ENCODE measurements around the gene SSNA1.

The SSNA1 gene

DNA sequence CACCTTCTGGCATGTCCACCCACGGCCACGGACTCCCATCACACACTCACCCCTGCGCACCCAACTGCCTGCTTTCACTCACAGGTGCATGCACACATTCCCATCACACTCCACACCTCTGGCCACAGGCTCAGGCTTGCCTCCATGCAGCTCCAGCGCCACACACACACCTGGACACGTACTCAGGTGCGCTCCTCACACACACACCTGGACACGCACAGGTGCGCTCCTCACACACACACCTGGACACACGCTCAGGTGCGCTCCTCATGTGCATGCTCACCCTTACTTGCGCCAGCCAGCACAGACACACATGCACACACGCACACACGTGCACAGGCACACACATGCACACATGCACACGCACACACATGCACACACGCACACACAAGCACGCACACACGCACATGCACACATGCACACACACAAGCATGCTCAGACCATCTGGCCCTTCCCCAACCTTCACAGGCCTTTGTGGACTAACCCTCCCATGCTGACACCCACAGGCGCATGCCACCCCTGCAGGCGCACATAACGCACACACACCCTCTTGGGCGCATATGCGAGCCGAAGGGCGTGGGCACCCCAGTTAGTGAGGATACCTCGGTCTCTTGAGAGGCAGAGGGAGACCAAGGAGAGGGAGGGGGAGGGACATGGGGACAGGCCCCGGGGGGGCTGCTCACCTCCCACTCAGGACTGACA is 41.2 kb upstream of the SSNA1 start:
- no peak for DNase-seq (ENCODE audit: low spot score in 2 of 2)
- Mint-ChIP-seq H3K4me3 (no peak overlapping the region), H3K9me3 (no peaks in the 10 kb centered on the region), H3K27me3 (peaks cover 31% of the 10 kb centered on the region), H3K27ac (ENCODE audit: low read depth) (peak overlapping the region; percentile 83), H3K4me1 (peaks cover 5% of the 10 kb centered on the region), H3K36me3 (ENCODE audit: insufficient read depth) (peaks cover 6% of the 10 kb centered on the region)
- no peak for ATAC-seq (replicated peaks; ENCODE audit: extremely low read depth, poor library complexity, severe bottlenecking)

DNA sequence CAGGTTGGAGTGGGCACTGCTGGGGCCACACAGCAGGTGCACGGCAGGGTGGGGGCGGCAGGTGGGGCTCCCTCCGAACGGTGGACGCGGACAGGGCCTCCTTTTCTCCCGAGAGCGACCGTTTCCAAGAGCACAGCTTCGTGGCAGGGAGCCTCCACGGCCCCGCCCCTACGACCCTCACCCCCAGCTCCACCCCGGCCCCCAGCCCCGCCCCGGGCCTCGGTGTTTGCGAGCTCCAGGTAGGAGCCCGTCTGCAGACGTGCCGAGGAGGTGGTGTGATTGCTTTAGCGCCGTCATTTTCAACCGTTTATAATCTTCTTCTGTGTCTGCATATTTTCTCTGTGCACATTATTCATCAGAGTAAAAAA is 40.7 kb upstream of the SSNA1 start:
- ATAC-seq (replicated peaks; ENCODE audit: extremely low read depth, poor library complexity, severe bottlenecking) (no peak), DNase-seq (ENCODE audit: low spot score in 2 of 2) (no peak)
- peaks cover 5% of the 10 kb centered on the region for H3K4me1 Mint-ChIP-seq
- H3K4me3 Mint-ChIP-seq: no peak overlapping the region
- H3K9me3 Mint-ChIP-seq: no peaks in the 10 kb centered on the region
- H3K36me3 Mint-ChIP-seq (ENCODE audit: insufficient read depth): peaks cover 4% of the 10 kb centered on the region
- H3K27ac Mint-ChIP-seq (ENCODE audit: low read depth): no peak overlapping the region
- peaks cover 25% of the 10 kb centered on the region for H3K27me3 Mint-ChIP-seq

GRCh38 chr9:137148242-137148641 is 40.2 kb upstream of the SSNA1 start:
- ATAC-seq (replicated peaks; ENCODE audit: extremely low read depth, poor library complexity, severe bottlenecking) (no peak), DNase-seq (ENCODE audit: low spot score in 2 of 2) (no peak)
- no peak overlapping the region for H3K4me3 Mint-ChIP-seq
- no peak overlapping the region for H3K27ac Mint-ChIP-seq (ENCODE audit: low read depth)
- H3K4me1 Mint-ChIP-seq: peaks cover 5% of the 10 kb centered on the region
- peaks cover 22% of the 10 kb centered on the region for H3K27me3 Mint-ChIP-seq
- no peaks in the 10 kb centered on the region for H3K9me3 Mint-ChIP-seq
- peaks cover 4% of the 10 kb centered on the region for H3K36me3 Mint-ChIP-seq (ENCODE audit: insufficient read depth)

DNA sequence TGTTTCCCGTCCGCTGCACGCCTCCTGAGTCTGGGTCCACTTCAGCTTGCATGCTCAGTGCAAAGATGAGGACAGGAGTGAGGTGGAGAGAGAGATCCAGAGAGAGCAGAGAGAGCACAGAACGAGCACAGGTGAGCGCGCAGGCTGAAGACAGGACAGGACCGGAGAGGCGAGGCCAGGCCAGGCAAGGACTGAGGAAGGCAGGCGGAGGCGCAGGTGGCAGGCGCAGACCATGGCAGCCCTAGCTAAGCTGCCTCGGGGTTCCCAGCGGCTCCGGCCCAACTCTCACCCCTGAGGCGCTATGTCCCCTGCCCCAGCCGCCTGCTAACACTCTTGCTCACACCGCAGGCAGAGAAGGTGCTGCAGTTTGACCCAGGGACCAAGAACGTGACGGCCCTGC is 39.8 kb upstream of the SSNA1 start:
- no peak for ATAC-seq (replicated peaks; ENCODE audit: extremely low read depth, poor library complexity, severe bottlenecking)
- H3K27me3 Mint-ChIP-seq: peaks cover 18% of the 10 kb centered on the region
- H3K9me3 Mint-ChIP-seq: no peaks in the 10 kb centered on the region
- H3K4me3 Mint-ChIP-seq: no peak overlapping the region
- H3K36me3 Mint-ChIP-seq (ENCODE audit: insufficient read depth): peaks cover 4% of the 10 kb centered on the region
- H3K27ac Mint-ChIP-seq (ENCODE audit: low read depth): no peak overlapping the region
- no peak for DNase-seq (ENCODE audit: low spot score in 2 of 2)
- peaks cover 5% of the 10 kb centered on the region for H3K4me1 Mint-ChIP-seq

DNA sequence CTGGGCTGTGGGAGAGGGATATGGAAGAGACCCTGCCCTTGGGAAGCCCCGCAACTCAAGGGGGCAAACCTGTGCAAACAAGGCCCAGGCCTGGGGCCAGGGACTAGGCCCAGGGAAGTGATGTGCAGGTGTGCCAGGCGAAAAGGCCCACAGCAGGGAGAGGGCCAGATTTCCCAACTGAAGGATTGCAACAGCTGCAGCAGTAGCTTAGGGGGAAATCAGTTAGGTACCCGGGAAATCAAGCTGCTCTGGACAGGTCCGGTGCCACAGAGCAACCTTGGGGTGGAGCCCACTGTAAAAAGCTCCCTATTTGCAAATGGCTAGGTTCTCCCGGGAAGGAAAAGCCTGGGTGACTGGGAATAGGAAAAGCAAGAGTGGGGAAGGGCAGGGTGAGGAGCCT is 39.1 kb upstream of the SSNA1 start:
- no peak for ATAC-seq (replicated peaks; ENCODE audit: extremely low read depth, poor library complexity, severe bottlenecking)
- Mint-ChIP-seq H3K27ac (ENCODE audit: low read depth) (no peak overlapping the region), H3K9me3 (no peaks in the 10 kb centered on the region), H3K4me3 (no peak overlapping the region), H3K36me3 (ENCODE audit: insufficient read depth) (peaks cover 4% of the 10 kb centered on the region), H3K27me3 (peaks cover 11% of the 10 kb centered on the region), H3K4me1 (peaks cover 5% of the 10 kb centered on the region)
- DNase-seq (ENCODE audit: low spot score in 2 of 2): no peak

DNA sequence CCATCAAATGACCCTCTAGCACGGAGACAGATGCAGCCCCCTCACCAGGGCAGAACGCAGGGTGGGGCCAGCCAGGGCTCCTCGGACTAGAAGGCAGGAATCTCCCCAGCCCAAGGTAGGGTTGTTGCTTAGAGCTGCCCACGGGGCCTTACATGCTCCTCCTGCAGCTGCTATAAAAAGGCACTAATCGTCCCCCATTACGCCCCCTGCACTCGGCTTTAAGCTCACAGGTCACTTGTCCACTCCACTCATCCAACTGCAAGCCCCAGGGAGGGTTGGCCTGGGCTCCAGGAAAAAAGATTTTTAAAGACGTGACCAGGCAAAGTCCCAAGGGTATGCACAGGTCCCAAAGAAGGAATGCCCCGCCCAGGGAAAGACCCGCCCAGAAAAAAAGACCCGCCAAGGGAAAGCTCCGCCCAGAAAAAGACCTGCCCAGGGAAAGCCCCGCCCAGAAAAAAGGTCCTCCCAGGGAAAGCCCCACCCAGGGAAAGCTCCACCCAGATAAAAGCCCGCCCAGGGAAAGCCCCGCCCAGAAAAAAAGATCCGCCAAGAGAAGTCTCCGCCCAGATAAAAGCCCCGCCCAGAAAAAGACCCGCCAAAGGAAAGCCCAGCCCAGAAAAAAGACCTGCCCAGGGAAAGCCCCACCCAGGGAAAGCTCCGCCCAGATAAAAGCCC is 38.4 kb upstream of the SSNA1 start:
- no peak overlapping the region for H3K4me3 Mint-ChIP-seq
- no peak overlapping the region for H3K27ac Mint-ChIP-seq (ENCODE audit: low read depth)
- H3K9me3 Mint-ChIP-seq: no peaks in the 10 kb centered on the region
- DNase-seq (ENCODE audit: low spot score in 2 of 2): no peak
- peaks cover 4% of the 10 kb centered on the region for H3K36me3 Mint-ChIP-seq (ENCODE audit: insufficient read depth)
- no peak for ATAC-seq (replicated peaks; ENCODE audit: extremely low read depth, poor library complexity, severe bottlenecking)
- H3K4me1 Mint-ChIP-seq: peaks cover 5% of the 10 kb centered on the region
- peaks cover 9% of the 10 kb centered on the region for H3K27me3 Mint-ChIP-seq

GRCh38 chr9:137150617-137151457 is 37.6 kb upstream of the SSNA1 start:
- Mint-ChIP-seq H3K4me3 (no peak overlapping the region), H3K27ac (ENCODE audit: low read depth) (no peak overlapping the region), H3K36me3 (ENCODE audit: insufficient read depth) (peaks cover 4% of the 10 kb centered on the region), H3K27me3 (peaks cover 9% of the 10 kb centered on the region), H3K4me1 (peaks cover 5% of the 10 kb centered on the region), H3K9me3 (no peaks in the 10 kb centered on the region)
- no peak for ATAC-seq (replicated peaks; ENCODE audit: extremely low read depth, poor library complexity, severe bottlenecking)
- DNase-seq (ENCODE audit: low spot score in 2 of 2): no peak

DNA sequence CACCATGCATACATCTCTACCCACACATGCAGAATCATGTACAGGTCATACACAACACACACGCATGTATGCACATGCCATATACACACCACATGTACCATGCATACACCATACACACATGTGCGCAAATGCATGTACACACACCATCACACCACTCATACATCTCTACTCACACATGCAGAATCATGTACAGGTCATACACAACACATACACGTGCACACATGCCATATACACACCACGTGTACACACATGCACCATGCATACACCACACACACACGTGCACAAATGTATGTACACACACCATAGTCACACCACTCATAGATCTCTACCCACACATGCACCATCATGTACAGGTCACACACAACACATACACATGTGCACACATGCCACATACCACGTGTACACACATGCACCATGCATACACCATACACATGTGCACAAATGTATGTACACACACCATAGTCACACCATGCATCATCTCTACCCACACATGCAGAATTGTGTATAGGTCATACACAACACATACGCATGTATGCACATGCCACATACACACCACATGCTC is 35.6 kb upstream of the SSNA1 start:
- Mint-ChIP-seq H3K27ac (ENCODE audit: low read depth) (no peak overlapping the region), H3K9me3 (no peaks in the 10 kb centered on the region), H3K4me3 (no peak overlapping the region), H3K36me3 (ENCODE audit: insufficient read depth) (peaks cover 1% of the 10 kb centered on the region), H3K4me1 (peaks cover 2% of the 10 kb centered on the region), H3K27me3 (peaks cover 8% of the 10 kb centered on the region)
- ATAC-seq (replicated peaks; ENCODE audit: extremely low read depth, poor library complexity, severe bottlenecking) (no peak), DNase-seq (ENCODE audit: low spot score in 2 of 2) (no peak)

DNA sequence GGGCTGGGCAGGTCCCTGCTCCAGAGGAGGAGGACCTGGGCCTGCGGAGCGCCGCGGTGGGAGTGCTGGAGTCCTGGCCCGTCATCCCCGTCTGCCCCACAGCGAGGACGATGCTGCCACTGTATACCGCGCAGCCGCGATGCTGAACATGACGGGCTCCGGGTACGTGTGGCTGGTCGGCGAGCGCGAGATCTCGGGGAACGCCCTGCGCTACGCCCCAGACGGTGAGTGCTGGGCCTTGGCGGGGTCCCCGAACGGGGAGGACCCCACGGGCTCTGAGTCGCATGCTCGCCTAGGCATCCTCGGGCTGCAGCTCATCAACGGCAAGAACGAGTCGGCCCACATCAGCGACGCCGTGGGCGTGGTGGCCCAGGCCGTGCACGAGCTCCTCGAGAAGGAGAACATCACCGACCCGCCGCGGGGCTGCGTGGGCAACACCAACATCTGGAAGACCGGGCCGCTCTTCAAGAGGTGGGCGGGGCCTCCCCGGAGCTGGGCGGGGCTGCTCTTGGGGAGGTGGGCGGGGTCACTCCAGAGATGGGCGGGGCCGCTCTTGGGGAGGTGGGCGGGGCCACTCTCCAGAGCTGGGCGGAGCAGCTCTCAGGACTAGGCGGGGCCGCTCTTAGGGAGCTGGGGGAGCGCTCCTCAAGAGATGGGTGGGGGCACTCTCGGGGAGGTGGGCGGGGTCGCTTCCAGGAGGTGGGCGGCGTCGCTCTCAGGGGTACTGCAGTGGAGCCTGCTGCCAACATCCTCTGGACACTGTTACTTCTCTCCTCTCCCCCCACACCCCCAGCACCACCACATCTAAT is 31.7 kb upstream of the SSNA1 start:
- Mint-ChIP-seq H3K36me3 (ENCODE audit: insufficient read depth) (peaks cover 3% of the 10 kb centered on the region), H3K4me3 (peak overlapping the region; percentile 48)
- DNase-seq (ENCODE audit: low spot score in 2 of 2): peak in 1 of 2 donors; percentile 24

GRCh38 chr9:137157618-137158415 is 30.7 kb upstream of the SSNA1 start:
- DNase-seq (ENCODE audit: low spot score in 2 of 2): no peak
- Mint-ChIP-seq H3K9me3 (no peaks in the 10 kb centered on the region), H3K27me3 (peaks cover 31% of the 10 kb centered on the region), H3K4me3 (peak overlapping the region; percentile 21), H3K4me1 (peaks cover 15% of the 10 kb centered on the region), H3K36me3 (ENCODE audit: insufficient read depth) (peaks cover 3% of the 10 kb centered on the region), H3K27ac (ENCODE audit: low read depth) (no peak overlapping the region)
- no peak for ATAC-seq (replicated peaks; ENCODE audit: extremely low read depth, poor library complexity, severe bottlenecking)

More for the DNA sequence above, 31.7 kb upstream of the SSNA1 start:
- H3K27me3 Mint-ChIP-seq: peaks cover 31% of the 10 kb centered on the region
- H3K4me1 Mint-ChIP-seq: peaks cover 15% of the 10 kb centered on the region
- H3K9me3 Mint-ChIP-seq: no peaks in the 10 kb centered on the region
- ATAC-seq (replicated peaks; ENCODE audit: extremely low read depth, poor library complexity, severe bottlenecking): no peak
- H3K27ac Mint-ChIP-seq (ENCODE audit: low read depth): no peak overlapping the region

- Mint-ChIP-seq H3K4me1 (peaks cover 15% of the 10 kb centered on the region), H3K36me3 (ENCODE audit: insufficient read depth) (peaks cover 6% of the 10 kb centered on the region), H3K4me3 (no peak overlapping the region), H3K27me3 (peaks cover 31% of the 10 kb centered on the region), H3K27ac (ENCODE audit: low read depth) (no peak overlapping the region), H3K9me3 (no peaks in the 10 kb centered on the region)
- DNase-seq (ENCODE audit: low spot score in 2 of 2) (no peak), ATAC-seq (replicated peaks; ENCODE audit: extremely low read depth, poor library complexity, severe bottlenecking) (no peak)
Observed at GRCh38 chr9:137158625-137159024, 29.9 kb upstream of the SSNA1 start.

All from central memory CD8-positive, alpha-beta T cell (primary cell).